VCaP (cell line): ENCODE results near the gene ACOT9.
A peak's percentile ranks its signal among the peaks of the same experiment; 100 is the strongest.

ENCODE experiments used
- H3K27ac ChIP-seq: fragments of 450-650 bp; 2 replicates; pipeline ENCODE4 v1.5.1; 2017
- TF ChIP-seq, protein P1 (sequence below): fragments of 450-650 bp; conservative IDR thresholded peaks from 2 replicates; pipeline ENCODE4 v1.5.1; 2017; ENCODE audit warnings: mild to moderate bottlenecking, moderate library complexity

ACOT9 gene

DNA sequence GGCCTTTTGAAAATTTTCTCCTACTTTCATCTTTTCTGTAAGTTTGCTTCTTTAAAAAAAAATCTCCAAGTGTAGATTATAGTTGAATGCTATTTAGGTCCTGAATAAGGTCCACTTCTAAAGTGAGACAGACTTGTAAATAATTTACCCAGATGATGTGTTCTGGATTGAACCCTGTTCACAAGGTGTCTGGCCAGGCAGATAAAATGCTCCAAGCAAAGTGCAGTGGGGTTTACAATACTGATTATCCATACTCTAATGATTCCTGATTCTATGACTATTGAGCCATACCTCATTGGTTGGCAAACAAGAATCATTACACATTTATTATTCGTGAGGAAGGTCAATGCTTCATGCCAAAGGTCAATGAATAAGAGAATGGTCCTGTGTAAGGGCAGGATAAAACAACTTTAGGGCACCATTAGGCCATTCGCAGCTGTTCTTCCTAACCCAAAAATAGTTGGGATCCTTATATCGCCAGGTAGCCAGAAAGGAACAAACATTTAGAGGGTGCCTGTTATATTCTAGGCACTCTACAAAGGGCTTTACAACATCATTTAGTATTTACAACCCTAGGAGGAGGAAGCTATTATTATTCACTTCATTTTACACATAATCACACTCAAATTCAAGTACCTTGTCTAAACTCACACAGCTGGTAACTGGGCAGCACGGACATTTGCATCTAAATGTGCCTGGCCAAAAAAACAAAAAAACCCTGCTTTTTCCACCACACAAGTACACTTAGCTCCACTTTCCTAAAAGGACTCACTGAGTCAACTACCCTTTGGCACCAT lies 21.3 kb upstream of the ACOT9 start:
- TF ChIP-seq, protein P1, sequence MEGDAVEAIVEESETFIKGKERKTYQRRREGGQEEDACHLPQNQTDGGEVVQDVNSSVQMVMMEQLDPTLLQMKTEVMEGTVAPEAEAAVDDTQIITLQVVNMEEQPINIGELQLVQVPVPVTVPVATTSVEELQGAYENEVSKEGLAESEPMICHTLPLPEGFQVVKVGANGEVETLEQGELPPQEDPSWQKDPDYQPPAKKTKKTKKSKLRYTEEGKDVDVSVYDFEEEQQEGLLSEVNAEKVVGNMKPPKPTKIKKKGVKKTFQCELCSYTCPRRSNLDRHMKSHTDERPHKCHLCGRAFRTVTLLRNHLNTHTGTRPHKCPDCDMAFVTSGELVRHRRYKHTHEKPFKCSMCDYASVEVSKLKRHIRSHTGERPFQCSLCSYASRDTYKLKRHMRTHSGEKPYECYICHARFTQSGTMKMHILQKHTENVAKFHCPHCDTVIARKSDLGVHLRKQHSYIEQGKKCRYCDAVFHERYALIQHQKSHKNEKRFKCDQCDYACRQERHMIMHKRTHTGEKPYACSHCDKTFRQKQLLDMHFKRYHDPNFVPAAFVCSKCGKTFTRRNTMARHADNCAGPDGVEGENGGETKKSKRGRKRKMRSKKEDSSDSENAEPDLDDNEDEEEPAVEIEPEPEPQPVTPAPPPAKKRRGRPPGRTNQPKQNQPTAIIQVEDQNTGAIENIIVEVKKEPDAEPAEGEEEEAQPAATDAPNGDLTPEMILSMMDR = no peak
- H3K27ac ChIP-seq = no peak overlapping the region

DNA sequence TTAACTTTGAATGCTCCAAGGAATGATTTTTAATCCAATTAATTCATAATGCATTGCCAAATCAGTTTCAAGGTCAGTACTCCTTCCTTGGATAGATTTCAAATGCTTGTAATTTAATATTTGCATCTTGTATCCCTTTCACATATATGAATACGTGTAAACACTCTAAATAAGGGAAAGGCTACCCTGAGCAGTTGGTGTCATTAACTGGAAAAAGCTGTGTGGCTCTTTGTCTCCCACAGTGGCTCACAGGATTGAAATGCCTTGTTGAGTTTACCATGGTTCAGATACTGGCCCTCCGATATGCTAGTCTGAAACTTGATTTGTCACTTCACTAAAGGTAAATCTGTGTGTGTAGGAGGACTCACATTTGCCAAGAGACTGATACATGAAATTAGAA lies 16.7 kb upstream of the ACOT9 start:
- TF ChIP-seq, protein P1 = no peak
- H3K27ac ChIP-seq = no peak overlapping the region

DNA sequence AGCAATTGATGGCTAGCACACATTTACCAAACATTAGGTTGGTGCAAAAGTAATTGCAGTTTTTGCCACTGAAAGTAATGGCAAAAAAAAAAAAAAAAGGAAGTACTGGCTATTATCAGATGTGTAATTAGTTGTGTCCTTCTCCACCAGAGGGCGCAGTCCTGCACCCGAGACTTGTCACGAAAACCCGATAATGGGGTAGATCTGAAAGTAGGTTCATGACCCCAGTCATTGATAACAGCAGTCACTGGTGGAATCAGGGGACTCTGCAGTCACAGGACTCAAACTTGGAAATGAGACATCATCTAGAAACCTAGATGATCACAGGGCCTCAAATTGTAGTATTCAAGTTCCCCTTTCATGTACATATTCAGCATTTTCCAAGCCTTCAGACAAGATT lies 13.1 kb upstream of the ACOT9 start:
- TF ChIP-seq, protein P1 = peak; percentile 60
- H3K27ac ChIP-seq = no peak overlapping the region

DNA sequence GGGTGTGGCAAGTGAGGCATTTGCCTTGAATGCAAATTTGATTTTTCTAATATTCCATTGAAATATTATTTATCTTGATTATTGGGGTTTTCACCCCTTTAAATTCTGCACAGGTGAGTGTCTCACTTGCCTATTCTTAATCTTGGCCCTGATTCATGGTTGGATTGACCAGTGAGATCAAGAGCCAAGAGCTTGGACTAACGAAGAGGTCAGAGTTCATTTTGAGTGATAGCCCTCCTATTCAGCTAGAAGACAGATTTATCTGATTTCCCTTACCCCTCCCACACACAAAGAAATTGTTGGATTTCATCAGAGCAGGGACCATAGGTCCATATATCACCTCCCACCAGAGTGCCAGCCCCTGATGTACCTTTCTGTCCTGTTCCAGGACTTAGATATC lies 11.6 kb upstream of the ACOT9 start:
- TF ChIP-seq, protein P1 = no peak
- no peak overlapping the region for H3K27ac ChIP-seq

DNA sequence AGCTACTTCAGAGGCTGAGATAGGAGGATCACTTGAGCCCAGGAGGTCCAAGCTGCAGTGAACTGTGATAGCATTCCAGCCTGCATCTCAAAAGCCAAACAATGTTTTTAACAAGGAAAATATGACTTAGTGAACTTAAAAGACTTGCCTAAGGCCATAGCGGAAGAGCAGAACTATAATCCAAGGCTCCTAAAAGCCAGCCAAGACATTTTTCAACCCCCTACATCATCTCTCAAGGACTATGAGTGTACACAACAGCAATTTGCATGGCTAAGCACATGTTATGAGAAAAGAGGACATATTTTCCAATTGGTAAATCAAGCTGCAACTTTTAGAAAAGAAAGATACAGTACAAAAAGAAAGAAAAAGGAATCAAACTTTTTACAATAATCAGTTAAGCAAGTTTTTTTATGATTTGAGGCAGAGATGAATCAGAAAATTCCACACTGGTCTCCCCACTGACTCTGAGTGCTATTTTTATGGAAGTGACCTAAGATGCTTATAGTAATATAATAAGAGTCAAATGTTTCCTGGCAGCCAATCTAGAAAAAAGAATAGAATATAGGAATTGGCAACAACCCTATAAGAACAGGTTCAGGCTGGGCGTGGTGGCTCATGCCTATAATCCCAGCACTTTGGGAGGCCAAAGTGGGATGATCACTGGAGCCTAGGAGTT lies 9.8 kb upstream of the ACOT9 start:
- no peak overlapping the region for H3K27ac ChIP-seq
- TF ChIP-seq, protein P1 = no peak

DNA sequence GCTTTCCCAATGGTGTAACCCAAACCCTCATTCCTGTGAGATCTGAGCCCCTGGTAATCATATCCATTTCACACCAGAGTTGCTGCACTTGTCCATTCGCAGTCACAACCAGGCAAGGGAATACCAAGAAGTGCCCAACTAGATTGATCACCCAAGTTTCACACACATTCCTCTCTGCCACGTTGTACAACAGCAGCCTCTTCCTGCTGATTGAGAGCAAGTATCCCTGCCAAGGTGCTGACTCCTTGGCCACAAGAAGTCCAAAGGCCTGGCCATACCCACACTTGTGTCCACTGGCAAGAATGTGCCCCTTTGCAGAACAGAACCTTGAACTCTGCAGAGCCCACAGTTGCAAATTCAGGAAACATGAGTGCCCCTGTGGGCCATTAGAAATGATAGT lies 6.5 kb upstream of the ACOT9 start:
- no peak overlapping the region for H3K27ac ChIP-seq
- TF ChIP-seq, protein P1 = no peak

DNA sequence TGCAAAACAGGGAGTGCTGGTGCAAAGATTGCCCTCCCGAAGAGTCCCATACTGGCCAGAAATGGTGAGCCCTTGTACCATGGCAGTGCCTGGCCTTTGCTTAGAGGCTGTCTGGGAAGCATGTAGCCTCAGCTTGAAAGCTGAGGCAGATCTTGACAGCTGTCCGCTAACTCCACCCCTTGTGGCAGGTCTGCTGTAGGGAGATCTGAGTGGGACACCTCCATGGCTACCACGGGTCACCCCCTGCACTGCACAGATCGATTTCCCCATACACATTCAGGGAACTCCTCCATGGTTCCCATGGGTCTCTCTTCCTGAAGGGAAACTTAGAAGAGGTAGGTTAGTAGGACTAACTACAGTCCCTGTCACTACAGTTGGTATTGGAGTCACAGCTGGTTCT lies 6.1 kb upstream of the ACOT9 start:
- no peak overlapping the region for H3K27ac ChIP-seq
- TF ChIP-seq, protein P1 = no peak
